Measurements from ENCODE around the gene EFTUD2. TPM values are rescaled to one million over a fixed set of nuclear protein-coding genes. Genes with fewer than 3 reads are reported as not detected.
A peak's percentile ranks its signal among the peaks of the same experiment; 100 is the strongest.

EFTUD2 gene
- total and polyA plus RNA-seq, 9 of the 15 experiments (the other 6 are each of a cell fraction or from before 2014, with no cell fraction given) = 65.8 to 362 (median 218) TPM

DNA sequence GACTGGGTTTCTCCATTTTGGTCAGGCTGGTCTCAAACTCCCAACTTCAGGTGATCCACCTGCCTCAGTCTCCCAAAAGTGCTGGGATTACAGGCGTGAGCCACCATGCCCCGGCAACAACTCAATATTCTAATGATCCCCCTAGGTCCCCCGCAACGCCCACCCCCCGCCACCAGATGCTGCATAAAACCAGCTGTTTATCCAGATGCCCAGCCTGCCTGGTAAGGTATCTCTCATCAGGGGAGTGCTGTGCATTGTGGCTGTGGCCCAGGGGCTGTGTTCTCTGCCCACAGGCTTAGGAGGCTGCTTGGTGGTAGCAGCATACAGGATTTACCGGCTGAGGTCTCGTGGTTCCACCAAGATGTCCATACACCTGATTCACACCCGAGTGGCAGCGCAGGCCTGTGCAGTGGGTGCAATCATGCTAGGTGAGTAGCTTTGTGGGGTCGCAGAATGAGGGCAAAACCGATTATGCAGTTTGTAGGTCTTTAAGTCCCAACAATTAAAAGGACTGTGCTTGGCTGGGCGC, 50.2 kb downstream of the EFTUD2 start:
- ChIA-PET CTCF (ENCODE audit: low intra/inter-chr PET ratio) (interaction anchor here (0.7 kb wide), 1 partner anchor 16 kb away, joined by 3 read pairs; no protein-coding TSS in a partner anchor), POLR2A (no interaction called here)
- Histone ChIP-seq H3K4me3 (no peak overlapping the region), H3K9ac (ENCODE audit: insufficient read depth in 1 of 2, low read depth in 2 of 2, low read length in 2 of 2) (no peak overlapping the region), H3K4me2 (ENCODE audit: insufficient read depth, low read length) (no peak overlapping the region), H4K20me1 (replicated peaks; ENCODE audit: control insufficient read depth, insufficient read depth, low read length) (no peaks in the 10 kb centered on the region; the same call in 1 of the 2 replicates), H3K4me1 (replicated peaks in 1 of 2; ENCODE audit: control insufficient read depth in 2 of 2, insufficient read depth in 2 of 2, low read length in 2 of 2) (no peaks in the 10 kb centered on the region), H2AFZ (ENCODE audit: low read depth, low read length) (no peak overlapping the region), H3K36me3 (ENCODE audit: control insufficient read depth, insufficient read depth, low read length) (peaks cover 40% of the 10 kb centered on the region), H3K9me1 (ENCODE audit: control insufficient read depth, insufficient read depth, low read length) (no peaks in the 10 kb centered on the region), H3K27ac (ENCODE audit: extremely low read depth, low read depth, low read length) (no peak overlapping the region), H3K27me3 (ENCODE audit: control insufficient read depth in 2 of 2, insufficient read depth in 2 of 2, low read length in 2 of 2) (no peaks in the 10 kb centered on the region), H3K79me2 (ENCODE audit: control insufficient read depth, insufficient read depth, low read length) (no peaks in the 10 kb centered on the region), H3K9me3 (replicated peaks; ENCODE audit: control insufficient read depth, insufficient read depth, low read depth, low read length) (no peaks in the 10 kb centered on the region)
- DNase-seq (ENCODE audit: extremely low read depth in 1 of 4, low spot score in 3 of 4) = no peak
- in situ Hi-C loops (cut with MboI) (no loop called here), intact Hi-C loops (cut with micrococcal nuclease) (no loop called here)
- no peak for FAIRE-seq
- peak; percentile 50; the same call in 1 of the 2 replicates for TF ChIP-seq POLR2AphosphoS5 (IDR thresholded peaks at IDR 0.05; ENCODE audit: control insufficient read depth, insufficient read depth, low read depth, low read length)
- no peak for TF ChIP-seq DNMT1 (IDR thresholded peaks at IDR 0.05)
- ATAC-seq = no peak
- BruUV-seq (replicated peaks) = no TSS peak
- 79% methylated on average over 11 of the region's 12 CpGs for WGBS (ENCODE audit: insufficient coverage, low coverage, missing lambda C conversion rate)

- in situ Hi-C loops (cut with MboI) = no loop called here
- H2AFZ ChIP-seq (ENCODE audit: low read depth, low read length) = no peak overlapping the region
- 48% methylated on average over 5 of the region's 6 CpGs for WGBS (ENCODE audit: insufficient coverage, low coverage, missing lambda C conversion rate)
These were observed 50.9 kb downstream of the EFTUD2 start for GRCh38 chr17:44848257-44848795.

More at GRCh38 chr17:44848257-44848795, 50.9 kb downstream of the EFTUD2 start:
- intact Hi-C loops (cut with micrococcal nuclease) = no loop called here
- no peak for DNase-seq (ENCODE audit: extremely low read depth in 1 of 4, low spot score in 3 of 4)
- H3K9me1 ChIP-seq (ENCODE audit: control insufficient read depth, insufficient read depth, low read length) = no peaks in the 10 kb centered on the region
- H3K36me3 ChIP-seq (ENCODE audit: control insufficient read depth, insufficient read depth, low read length) = peaks cover 33% of the 10 kb centered on the region
- CTCF ChIA-PET (ENCODE audit: low intra/inter-chr PET ratio) = no interaction called here
- no peaks in the 10 kb centered on the region for H3K9me3 ChIP-seq (replicated peaks; ENCODE audit: control insufficient read depth, insufficient read depth, low read depth, low read length)
- no peaks in the 10 kb centered on the region; the same call in 1 of the 2 replicates for H4K20me1 ChIP-seq (replicated peaks; ENCODE audit: control insufficient read depth, insufficient read depth, low read length)
- H3K27me3 ChIP-seq (ENCODE audit: control insufficient read depth in 2 of 2, insufficient read depth in 2 of 2, low read length in 2 of 2) = no peaks in the 10 kb centered on the region
- H3K9ac ChIP-seq (ENCODE audit: insufficient read depth in 1 of 2, low read depth in 2 of 2, low read length in 2 of 2) = no peak overlapping the region
- POLR2A ChIA-PET = interaction anchor here (0.5 to 1.3 kb wide), 3 partner anchors 9 to 60 kb away, joined by 3 to 7 read pairs (median 3); no protein-coding TSS in a partner anchor
- H3K4me1 ChIP-seq (replicated peaks in 1 of 2; ENCODE audit: control insufficient read depth in 2 of 2, insufficient read depth in 2 of 2, low read length in 2 of 2) = no peaks in the 10 kb centered on the region
- no peak overlapping the region for H3K4me3 ChIP-seq
- H3K4me2 ChIP-seq (ENCODE audit: insufficient read depth, low read length) = no peak overlapping the region
- BruUV-seq (replicated peaks) = no TSS peak
- H3K27ac ChIP-seq (ENCODE audit: extremely low read depth, low read depth, low read length) = no peak overlapping the region
- no peak for TF ChIP-seq ZNF140 (CRISPR knock-in tag; IDR thresholded peaks at IDR 0.05)
- TF ChIP-seq THRAP3 (IDR thresholded peaks at IDR 0.05; ENCODE audit: borderline replicate concordance) = no peak
- TF ChIP-seq POLR2AphosphoS5 (IDR thresholded peaks at IDR 0.05; ENCODE audit: control insufficient read depth, insufficient read depth, low read depth, low read length) = peak; percentile 12; the same call in 1 of the 2 replicates
- TF ChIP-seq POLR2B (IDR thresholded peaks at IDR 0.05; ENCODE audit: low read depth, partially characterized antibody) = peak; percentile 13
- peak; percentile 56 for TF ChIP-seq POLR2A (conservative IDR thresholded peaks at IDR 0.05)
- FAIRE-seq = no peak
- ATAC-seq = no peak; the same call in 2 of the 3 replicates
- no peaks in the 10 kb centered on the region for H3K79me2 ChIP-seq (ENCODE audit: control insufficient read depth, insufficient read depth, low read length)

Measured in K562 (cell line).